HG03039 (cell line): ENCODE data around the gene HCFC1.
A peak's percentile ranks its signal among the peaks of the same experiment; 100 is the strongest.

ENCODE experiments used
- ATAC-seq: cut with Tn5 transposase; IDR thresholded peaks from one replicate; pipeline ENCODE4 v1.9.1; 2021; ENCODE audit warnings: mild to moderate bottlenecking, moderate library complexity; ENCODE audit not compliant: unreplicated experiment

Gene HCFC1

GRCh38 chrX:153944140-153944799, 27.3 kb downstream of the HCFC1 start, which contains the start of gene RENBP:
Gene RENBP, minus strand, starts transcription at chrX:153944643. Its CDS starts 33 bp downstream, at chrX:153944610.
- no peak for ATAC-seq

- ATAC-seq: no peak
Measured at GRCh38 chrX:153941336-153942252, 30.0 kb downstream of the HCFC1 start.

- ATAC-seq: no peak
Measured at GRCh38 chrX:153939573-153939972, 32.0 kb downstream of the HCFC1 start.

- no peak for ATAC-seq
Measured at GRCh38 chrX:153938226-153938786, 33.3 kb downstream of the HCFC1 start.

GRCh38 chrX:153937056-153937455, 34.6 kb downstream of the HCFC1 start:
- ATAC-seq: no peak

- no peak for ATAC-seq
Measured at GRCh38 chrX:153935326-153935851, 36.2 kb downstream of the HCFC1 start.

GRCh38 chrX:153934762-153935325, 36.8 kb downstream of the HCFC1 start, which contains the start of gene NAA10:
Gene NAA10, minus strand, starts transcription at chrX:153935037. Its CDS starts 133 bp downstream, at chrX:153934904.
- ATAC-seq: peak; percentile 85

GRCh38 chrX:153934148-153934761, 37.4 kb downstream of the HCFC1 start:
- ATAC-seq: no peak

GRCh38 chrX:153933748-153934147, 37.9 kb downstream of the HCFC1 start:
- ATAC-seq: no peak

- ATAC-seq: no peak
Measured at GRCh38 chrX:153932220-153932915, 39.2 kb downstream of the HCFC1 start.

- ATAC-seq: no peak
Measured at GRCh38 chrX:153931748-153932147, 39.9 kb downstream of the HCFC1 start.

- ATAC-seq: no peak
Measured at GRCh38 chrX:153931151-153931550, 40.5 kb downstream of the HCFC1 start.

- ATAC-seq: no peak
Measured at GRCh38 chrX:153930011-153930910, 41.4 kb downstream of the HCFC1 start.

GRCh38 chrX:153929576-153929975, 42.0 kb downstream of the HCFC1 start:
- ATAC-seq: no peak

- no peak for ATAC-seq
Measured at GRCh38 chrX:153928846-153929245, 42.8 kb downstream of the HCFC1 start.

GRCh38 chrX:153927922-153928760, 43.5 kb downstream of the HCFC1 start:
- ATAC-seq: peak; percentile 68

- ATAC-seq: no peak
Measured at GRCh38 chrX:153927672-153927921, 44.0 kb downstream of the HCFC1 start.
